ENCODE measurements around the gene MDP1.
"Not testable (repeated sequence)": the region's sequence is repeated elsewhere in the genome, so short reads cannot be mapped to it uniquely, and the experiment has no call there.

The MDP1 gene

DNA sequence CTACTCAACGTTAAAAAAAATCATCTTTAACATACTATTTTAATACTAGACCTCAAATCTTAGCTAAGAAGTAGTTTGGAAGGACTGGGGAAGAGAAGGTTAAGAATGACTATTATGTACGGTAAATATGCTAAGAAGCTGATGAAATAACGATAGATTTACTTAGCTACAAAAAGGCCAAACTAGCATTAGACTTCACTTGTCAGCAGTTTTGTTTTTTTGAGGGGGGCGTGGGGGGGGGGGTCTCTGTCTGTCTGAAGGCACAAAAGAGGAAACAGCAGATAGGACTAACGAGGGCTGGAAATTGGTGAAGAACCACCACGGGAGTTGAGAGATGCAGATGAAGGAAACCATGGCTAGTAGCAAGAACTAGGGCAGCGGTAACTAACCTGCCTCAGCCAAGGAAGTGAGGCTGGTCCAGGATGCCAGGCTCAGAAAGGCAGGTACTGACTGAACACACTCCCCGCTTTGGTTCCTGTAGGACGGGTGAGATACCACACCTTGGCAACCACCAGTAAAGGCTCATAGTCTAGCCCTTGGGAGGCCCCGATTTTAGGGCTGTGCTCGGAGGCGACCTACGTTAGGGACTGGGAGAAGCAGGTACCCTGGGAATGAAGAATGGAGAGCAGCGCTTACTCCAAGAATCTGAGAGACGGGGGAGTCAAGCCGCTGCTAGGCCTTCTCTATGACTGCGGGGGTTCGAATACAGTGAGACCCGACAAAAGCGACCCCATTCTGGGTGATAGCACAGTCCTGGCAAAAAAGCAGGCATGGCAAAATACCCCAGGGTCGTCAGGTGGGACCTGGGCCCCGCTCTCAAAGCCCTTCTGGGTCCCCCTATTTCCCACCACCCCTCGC lies 15.6 kb upstream of the MDP1 start:
- no peak for DNase-seq (ENCODE audit: low spot score)

DNA sequence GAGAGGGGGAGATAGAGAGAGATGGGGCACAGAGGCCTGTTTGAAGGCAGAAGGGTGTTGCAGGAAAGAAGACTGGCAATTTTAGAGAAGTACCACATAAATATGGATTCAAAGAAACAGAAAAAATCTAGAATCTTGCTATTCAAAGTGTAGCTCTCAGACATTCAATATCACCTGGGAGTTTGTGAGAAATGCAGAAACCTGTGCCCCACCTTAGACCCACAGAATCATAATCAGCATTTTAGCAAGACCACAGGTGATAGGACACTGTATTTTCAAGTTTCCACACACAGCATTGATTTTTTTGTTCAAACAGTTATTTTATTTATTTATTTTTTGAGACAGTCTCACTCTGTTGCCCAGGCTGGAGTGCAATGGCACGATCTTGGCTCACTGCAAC lies 13.0 kb upstream of the MDP1 start:
- FAIRE-seq (no peak), DNase-seq (ENCODE audit: low spot score) (no peak)

More for the DNA sequence above, 15.6 kb upstream of the MDP1 start:
- FAIRE-seq = no peak

DNA sequence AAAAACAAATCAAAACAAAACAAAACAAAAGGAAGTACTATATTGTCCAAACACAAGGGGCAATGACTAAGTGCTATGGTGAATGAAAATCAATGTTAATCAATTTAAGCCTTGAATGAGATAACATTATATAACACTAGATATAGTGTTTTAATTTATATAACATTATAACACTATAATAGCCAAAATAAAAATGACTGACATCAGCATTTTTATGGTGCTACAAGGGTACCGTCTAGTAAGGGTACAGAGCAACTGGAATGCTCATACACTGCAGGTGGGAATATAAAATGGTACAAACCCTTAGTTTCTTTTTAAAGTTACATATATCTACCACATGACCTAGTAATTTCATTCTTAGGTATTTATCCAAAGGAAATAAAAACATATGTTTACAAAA lies 10.6 kb upstream of the MDP1 start:
- DNase-seq (ENCODE audit: low spot score) (no peak), FAIRE-seq (no peak)

DNA sequence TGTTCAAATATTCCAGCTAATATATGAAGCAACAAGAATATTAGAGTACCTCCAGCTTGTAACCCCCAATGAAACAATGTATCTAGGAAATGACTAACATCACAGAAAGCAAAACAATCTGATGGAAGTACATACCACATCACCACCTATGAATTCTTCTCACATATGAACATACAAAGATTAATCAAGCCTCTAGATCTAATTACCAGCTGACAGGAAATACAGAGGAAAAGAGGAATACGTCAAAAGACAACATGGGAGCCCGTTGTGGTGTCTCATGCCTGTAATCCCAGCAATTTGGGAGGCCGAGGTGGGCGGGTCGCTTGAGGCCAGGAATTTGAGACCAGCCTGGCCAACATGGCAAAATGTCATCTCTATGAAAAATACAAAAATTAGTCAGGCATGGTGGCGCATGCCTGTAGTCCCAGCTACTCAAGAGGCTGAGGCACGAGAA lies 8.8 kb upstream of the MDP1 start:
- FAIRE-seq = no peak
- DNase-seq (ENCODE audit: low spot score) = no peak

DNA sequence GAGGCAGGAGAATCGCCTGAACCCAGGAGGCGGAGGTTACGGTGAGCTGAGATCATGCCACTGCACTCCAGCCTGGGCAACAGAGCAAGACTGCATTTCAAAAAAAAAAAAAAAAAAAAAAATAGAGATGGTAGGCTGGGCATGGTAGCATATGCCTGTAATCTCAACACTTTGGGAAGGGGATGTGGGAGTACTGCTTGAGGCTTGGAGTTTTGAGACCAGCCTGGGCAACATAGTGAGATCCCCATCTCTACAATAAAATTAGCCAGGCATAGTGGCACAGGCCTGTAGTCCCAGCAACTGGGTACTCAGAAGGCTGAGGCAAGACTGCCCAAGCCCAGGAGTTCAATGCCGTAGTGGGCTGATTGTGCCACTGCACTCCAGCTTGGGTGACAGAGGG lies 7.1 kb upstream of the MDP1 start:
- not testable (repeated sequence) for DNase-seq (ENCODE audit: low spot score); FAIRE-seq

DNA sequence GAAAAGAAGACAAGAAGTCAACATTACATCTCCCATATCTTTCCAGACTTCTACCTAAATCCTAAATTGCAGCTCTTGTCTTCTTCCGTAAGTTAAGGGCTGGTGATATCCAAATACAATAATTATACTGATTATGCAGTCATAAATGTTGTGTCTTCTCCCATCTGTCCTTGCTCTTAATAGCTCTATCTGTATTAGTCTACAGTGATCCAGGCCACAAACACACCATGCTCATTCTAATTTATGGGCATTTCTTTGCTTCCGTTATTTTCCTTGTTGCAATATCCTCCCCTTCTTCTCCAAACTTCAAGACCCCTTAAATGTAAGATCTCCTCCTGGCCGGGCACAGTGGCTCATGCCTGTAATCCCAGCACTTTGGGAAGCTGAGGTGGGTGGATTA lies 3.7 kb upstream of the MDP1 start:
- FAIRE-seq (no peak), DNase-seq (ENCODE audit: low spot score) (no peak)

DNA sequence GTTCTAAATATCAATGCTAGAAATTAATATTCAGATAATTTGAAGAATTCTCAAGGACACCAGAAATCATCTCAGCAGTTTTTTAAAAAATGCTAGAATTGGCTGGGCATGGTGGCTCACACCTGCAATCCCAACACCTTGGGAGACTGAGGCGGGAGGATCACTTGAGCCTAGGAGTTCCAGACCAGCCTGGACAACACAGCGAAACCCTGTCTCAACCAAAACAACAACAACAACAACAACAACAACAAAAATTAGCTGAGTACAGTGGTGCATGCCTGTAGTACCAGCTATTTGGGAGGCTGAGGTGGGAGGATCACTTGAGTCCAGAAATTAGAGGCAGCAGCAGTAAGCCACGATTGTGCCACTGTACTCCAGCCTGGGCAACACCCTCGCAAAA lies 3.2 kb upstream of the MDP1 start:
- no peak for FAIRE-seq
- no peak for DNase-seq (ENCODE audit: low spot score)

DNA sequence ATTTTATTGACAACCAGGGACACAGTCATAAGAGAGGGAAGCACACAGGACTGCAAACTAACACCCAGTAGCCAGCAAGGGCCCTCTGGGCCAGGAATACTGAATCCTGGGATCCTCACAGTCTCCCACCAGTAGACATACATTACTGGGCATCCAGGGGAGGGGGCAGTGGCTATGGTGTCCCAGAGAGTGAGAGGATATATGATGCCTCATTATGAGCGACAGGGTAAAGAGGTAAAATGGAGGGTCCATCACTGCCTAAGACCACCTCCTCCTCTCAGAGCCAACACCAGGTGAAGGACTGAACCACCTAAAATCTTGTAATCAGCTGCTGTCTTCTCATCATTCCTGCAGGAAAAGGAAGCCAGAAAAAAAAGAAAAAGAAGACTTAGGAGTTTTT lies 1.0 kb upstream of the MDP1 start:
- not testable (repeated sequence) for DNase-seq (ENCODE audit: low spot score); FAIRE-seq

DNA sequence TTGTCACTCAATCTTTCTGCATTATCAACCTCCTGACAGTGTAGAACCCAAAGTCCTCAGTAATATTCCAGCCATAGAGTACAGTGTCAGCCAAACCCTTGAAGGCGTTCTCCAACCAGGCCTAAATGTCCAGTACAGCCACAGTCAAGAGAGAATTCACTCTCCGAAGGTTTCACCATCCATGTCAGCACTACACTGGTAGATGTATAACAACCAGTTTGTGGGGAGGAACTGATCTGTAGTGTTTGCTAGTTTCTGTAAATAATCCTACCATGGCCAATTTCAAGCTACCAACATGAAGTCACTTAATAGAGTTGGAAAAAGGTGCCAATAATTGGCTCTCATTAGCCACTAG lies 456 bp upstream of the MDP1 start:
- no peak for FAIRE-seq
- no peak for DNase-seq (ENCODE audit: low spot score)

DNA sequence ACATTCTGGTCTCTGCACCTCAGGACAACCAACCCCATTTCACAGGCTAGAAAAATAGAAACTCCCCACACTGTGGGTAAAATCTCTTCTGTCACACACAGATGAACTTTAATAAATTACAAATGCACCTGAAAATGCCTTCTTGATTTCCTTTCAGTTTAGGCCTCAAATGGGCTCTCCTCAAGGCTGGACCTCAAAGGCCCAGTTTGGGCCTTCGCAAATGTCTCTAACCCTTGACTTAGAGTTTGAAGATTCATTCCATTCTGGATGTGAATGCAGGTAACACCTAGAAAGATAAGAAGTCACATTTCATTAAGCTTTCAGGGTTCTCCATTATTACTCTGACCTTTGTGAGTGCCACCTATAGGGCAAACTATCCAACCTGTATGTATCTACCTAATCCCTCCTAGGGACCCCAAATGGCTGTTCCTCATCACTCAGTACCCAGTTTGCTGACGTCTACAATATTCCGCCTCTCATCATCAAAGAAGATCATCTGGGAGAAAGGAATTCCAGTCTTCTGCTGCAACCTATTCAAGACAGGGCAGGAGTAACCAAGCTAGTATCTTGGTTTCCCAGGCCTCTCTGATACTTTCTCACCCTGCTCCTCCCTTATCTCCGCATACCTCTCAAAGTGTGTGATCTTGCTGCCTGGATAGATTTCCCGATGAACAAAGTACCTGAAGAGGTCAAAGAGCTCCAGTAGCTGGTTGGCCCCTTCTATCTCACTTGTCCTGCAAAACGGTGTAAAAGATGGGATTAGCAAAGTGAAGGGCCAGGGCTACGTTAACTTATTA lies 1.8 kb downstream of the MDP1 start:
- DNase-seq (ENCODE audit: low spot score) (no peak), FAIRE-seq (no peak)

DNA sequence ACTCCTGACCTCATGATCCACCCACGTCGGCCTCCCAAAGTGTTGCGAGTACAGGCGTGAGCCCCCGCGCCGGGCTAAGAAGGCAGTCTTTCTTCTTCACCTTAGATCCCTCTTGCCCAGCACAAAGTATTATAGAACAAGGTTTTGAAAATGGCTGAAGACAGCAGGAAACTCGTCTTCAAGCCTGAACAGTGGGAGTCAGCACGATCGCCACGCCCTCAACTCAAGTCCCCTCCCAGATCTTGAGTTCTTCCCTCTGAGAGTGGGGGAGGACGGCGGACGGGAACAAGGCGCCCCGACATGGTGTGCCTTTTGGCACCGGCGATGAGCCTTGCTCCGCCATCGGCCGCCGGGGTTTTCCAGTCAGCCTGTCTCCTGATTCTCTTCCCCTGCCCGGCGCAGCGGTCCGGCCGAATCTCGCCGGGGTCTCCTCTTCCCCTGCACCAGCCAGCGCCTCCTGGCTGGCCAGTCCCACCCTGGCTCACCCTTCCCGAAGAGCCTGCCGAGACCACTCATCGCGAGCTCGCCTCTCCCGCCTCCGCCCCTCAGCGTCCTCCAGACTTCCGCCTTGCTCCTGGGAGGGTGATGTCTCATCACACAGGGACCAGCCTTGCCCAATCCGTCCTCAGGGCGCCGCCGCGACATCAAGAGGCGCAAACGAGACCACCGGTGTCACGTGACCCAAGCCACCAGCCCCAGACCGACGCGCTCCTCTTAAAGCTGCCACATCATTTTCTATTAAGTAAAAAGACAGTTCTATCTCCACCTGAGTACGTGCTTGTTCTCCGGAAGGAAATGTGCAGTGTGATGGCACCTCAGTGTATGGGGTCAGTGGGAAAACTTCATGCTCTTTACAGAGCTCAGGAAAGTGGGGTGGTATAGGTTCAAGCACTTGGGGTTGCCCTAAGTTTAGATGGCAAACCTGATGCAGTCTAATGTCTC lies 2.7 kb downstream of the MDP1 start, which contains the start of gene CHMP4A:
Gene CHMP4A, minus strand, starts transcription at position 565 of the 942 bp plus-strand sequence. Its CDS starts 49 bp downstream, at position 516.
- FAIRE-seq = no peak

DNA sequence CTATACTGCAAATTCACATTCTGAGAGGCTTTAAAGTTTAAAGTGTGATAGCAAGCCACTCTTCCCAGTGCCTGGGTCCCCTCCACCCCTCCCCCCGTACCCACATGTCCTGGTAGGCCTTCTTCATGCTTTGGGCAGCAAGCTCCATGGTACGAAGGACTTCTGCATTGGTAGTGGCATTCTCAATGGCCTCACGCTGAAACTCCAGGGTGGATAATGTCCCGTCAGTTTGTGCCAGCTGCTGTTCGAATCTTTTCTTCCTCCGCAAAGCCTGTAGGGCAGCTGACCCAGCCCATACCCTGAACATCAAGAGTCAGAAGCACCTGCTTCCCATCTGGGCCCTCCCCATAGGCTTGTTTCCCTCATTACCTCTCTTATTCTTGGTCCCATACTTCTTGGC lies 4.6 kb downstream of the MDP1 start:
- FAIRE-seq (no peak), DNase-seq (ENCODE audit: low spot score) (no peak)

More for the DNA sequence above, 2.7 kb downstream of the MDP1 start, which contains the start of gene CHMP4A:
- DNase-seq (ENCODE audit: low spot score) = peak; percentile 88

DNA sequence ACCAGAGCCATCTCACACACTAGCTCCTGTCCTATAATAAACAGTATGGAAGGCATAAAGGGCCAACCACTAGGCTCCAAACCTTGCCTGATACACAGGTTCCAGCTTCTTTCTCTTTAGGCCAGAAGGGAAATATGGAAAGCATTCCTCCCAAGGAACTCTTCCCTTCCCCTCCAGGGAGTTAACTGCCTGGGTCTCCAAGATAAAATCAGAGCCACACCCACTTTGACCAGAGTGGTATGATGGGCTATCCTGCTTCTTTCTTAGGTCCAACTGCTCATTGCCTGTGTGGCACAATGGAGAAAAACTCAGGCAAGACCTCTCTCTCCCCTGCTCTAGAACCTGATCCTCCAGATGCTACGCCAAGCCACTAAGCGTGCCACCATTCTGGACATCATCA lies 8.2 kb downstream of the MDP1 start:
- DNase-seq (ENCODE audit: low spot score) = no peak
- FAIRE-seq = no peak

DNA sequence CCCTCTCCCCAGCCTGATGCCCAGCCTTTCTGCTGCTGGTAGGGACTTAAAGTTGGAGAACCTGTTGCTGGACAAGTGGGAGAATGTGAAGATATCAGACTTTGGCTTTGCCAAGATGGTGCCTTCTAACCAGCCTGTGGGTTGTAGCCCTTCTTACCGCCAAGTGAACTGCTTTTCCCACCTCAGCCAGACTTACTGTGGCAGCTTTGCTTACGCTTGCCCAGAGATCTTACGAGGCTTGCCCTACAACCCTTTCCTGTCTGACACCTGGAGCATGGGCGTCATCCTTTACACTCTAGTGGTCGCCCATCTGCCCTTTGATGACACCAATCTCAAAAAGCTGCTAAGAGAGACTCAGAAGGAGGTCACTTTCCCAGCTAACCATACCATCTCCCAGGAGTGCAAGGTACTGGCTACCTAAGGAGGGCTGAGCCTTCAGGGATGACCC lies 8.7 kb downstream of the MDP1 start:
- no peak for DNase-seq (ENCODE audit: low spot score)
- no peak for FAIRE-seq

DNA sequence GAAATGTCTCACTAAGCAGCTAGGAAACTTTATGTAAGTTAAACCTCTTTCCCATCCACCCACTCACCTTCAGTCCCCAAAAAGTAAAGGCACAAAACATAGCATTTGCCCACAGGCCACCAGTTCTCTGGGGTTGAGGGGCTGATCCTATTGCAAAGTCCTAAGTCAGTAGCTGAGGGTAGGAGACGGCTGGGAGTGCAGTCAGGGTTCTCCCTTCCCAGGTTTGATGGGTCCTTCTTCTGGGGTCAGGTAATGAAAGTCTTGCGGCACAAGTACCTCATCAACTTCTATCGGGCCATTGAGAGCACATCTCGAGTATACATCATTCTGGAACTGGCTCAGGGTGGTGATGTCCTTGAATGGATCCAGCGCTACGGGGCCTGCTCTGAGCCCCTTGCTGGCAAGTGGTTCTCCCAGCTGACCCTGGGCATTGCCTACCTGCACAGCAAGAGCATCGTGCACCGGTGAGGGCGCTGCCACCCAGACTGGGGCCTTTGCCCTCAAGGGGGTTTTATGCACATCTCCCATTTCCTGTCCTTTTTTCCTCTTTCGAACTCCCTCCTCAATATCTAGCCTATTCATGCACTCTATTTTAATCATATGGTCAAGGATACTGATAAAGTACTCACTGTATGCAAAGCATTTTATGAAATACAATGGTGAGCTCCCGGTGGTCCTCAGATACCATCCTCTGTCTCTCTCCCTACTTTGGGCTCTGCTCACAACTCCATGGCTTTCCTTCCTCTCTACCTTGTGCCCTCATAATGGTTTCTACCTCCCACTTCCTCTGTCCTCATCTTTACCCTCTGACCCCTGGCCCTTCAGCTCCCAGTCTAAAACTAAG lies 9.4 kb downstream of the MDP1 start:
- no peak for FAIRE-seq

DNA sequence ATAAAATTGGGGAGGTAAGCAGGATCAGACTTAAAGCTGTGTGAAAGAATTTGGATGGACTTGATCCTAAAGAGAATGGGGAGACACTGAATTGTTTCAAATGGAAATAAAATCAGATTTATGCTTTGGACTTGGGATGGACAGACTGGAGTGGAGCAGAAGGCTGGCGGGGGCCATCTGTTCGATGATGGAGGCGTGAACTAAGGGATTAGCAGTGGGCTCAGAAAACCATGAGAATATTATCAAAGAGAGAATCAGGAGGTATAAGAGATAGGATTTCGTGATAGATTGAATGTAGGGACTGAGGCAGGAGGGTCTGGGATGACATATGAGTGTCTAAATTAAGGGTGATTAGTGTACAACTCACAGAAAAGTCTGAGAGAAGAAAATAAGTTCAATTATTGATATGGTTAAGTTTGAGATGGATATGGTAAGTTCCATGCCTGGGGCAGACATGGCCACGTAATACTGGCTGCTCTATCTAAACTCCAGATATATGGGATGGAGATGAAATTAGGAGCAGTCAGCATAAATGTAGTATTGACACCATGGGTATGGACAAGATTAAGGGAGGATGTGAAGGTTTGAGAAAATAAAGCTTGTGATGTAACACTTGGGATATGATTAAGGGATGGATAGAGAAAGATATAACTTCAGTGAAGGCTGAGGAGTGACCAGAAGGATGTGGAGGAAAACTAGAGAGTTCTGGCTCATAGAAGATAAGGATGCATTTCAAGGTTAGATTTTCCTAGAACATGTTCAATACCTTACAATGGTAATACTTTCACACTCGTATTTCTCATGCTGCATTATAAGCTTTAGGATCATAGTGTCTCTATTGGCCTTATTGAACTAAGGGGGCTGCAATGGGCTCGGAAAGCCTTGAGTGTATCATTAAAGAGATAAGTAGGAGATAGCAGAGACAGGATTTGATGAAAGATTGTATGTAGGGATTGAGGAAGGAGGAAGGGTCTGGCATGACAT lies 11.4 kb downstream of the MDP1 start:
- FAIRE-seq = no peak
- no peak for DNase-seq (ENCODE audit: low spot score)

More for the DNA sequence above, 9.4 kb downstream of the MDP1 start:
- no peak for DNase-seq (ENCODE audit: low spot score)

DNA sequence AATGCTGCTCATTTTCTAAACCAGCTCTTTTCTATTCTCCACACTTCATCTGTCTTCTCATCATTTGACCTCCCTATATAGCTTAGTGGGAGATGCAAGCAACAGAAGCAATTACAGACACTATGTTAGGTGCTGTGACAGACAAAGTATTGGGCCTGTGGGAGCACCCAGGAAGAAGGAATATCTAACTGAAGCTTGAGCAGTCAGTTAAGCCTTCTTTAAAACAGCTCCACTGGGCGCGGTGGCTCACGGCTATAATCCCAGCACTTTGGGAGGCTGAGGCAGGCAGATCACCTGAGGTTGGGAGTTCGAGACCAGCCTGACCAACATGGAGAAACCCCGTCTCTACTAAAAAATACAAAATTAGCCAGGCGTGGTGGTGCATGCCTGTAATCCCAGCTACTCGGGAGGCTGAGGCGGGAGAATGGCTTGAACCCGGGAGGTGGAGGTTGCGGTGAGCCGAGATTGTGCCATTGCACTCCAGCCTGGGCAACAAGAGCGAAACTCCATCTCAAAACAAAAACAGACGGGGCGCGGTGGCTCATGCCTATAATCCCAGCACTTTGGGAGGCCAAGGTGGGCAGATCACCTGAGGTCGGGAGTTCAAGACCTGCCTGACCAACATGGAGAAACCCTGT lies 12.5 kb downstream of the MDP1 start:
- DNase-seq (ENCODE audit: low spot score); FAIRE-seq: not testable (repeated sequence)

DNA sequence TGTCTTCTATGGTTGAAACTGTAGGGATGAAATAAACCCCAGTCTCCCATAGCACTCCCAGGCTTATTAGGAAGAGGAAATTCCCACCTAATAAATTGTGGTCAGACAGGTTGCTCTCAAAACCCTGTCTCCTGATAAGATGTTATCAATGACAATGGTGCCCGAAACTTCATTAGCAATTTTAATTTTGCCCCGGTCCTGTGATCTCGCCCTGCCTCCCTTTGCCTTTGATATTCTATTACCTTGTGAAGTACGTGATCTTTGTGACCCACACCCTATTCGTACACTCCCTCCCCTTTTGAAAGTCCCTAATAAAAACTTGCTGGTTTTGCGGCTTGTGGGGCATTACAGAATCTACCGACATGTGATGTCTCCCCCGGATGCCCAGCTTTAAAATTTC lies 13.3 kb downstream of the MDP1 start:
- not testable (repeated sequence) for DNase-seq (ENCODE audit: low spot score); FAIRE-seq
